Stimulated activated naive B cell treated with anti-CD40 and anti-IgM and Interleukin-4, amounts not matched to agents 10 μg/mL and 1 μg/mL and 100 μg/mL, for 72 hours (primary cell): ENCODE measurements around the gene GABPB1.

Source experiments
- ATAC-seq, 2 donors: fragments of 150-1000 bp; cut with Tn5 transposase; replicated peaks; 2 replicates each; pipeline ENCODE4 v1.10.0; 2021; ENCODE audit warnings: moderate library complexity in 1 of 2
- DNase-seq: peaks from one replicate; pipeline ENCODE4 v3.0.0; 2021
- H3K27ac Mint-ChIP-seq: one replicate; pipeline ENCODE4 v1.8.0; 2022; ENCODE audit warnings: mild to moderate bottlenecking, mixed read lengths
- H3K27me3 Mint-ChIP-seq, 2 donors: one replicate each; pipeline ENCODE4 v1.8.0; 2022; ENCODE audit warnings: mixed read lengths in 2 of 2
- H3K36me3 Mint-ChIP-seq, 2 donors: one replicate each; pipeline ENCODE4 v1.8.0; 2022; ENCODE audit warnings: mixed read lengths in 2 of 2, mild to moderate bottlenecking in 1 of 2
- H3K4me1 Mint-ChIP-seq, 2 donors: one replicate each; pipeline ENCODE4 v1.8.0; 2022; ENCODE audit warnings: mixed read lengths in 2 of 2, mild to moderate bottlenecking in 1 of 2
- H3K4me3 Mint-ChIP-seq, 2 donors: one replicate each; pipeline ENCODE4 v1.8.0; 2022; ENCODE audit warnings: mild to moderate bottlenecking in 2 of 2, mixed read lengths in 2 of 2, moderate library complexity in 1 of 2
- H3K9me3 Mint-ChIP-seq, 2 donors: one replicate each; pipeline ENCODE4 v1.8.0; 2022; ENCODE audit warnings: mixed read lengths in 2 of 2, mild to moderate bottlenecking in 1 of 2

The GABPB1 gene

GRCh38 chr15:50251638-50252182 lies 103.3 kb downstream of the GABPB1 start:
- DNase-seq (no peak), ATAC-seq (no peak)
- H3K9me3 Mint-ChIP-seq = no peaks in the 10 kb centered on the region
- H3K27ac Mint-ChIP-seq = no peak overlapping the region
- no peaks in the 10 kb centered on the region for H3K36me3 Mint-ChIP-seq
- H3K4me3 Mint-ChIP-seq = no peak overlapping the region
- H3K4me1 Mint-ChIP-seq = peaks cover 19 to 25% of the 10 kb centered on the region in 2 donors
- no peaks in the 10 kb centered on the region for H3K27me3 Mint-ChIP-seq

GRCh38 chr15:50250760-50251394 lies 104.1 kb downstream of the GABPB1 start:
- Mint-ChIP-seq H3K27me3 (no peaks in the 10 kb centered on the region), H3K36me3 (no peaks in the 10 kb centered on the region), H3K9me3 (no peaks in the 10 kb centered on the region), H3K4me3 (no peak overlapping the region), H3K4me1 (peaks cover 21 to 26% of the 10 kb centered on the region in 2 donors), H3K27ac (no peak overlapping the region)
- ATAC-seq = no peak
- DNase-seq = no peak

- H3K4me1 Mint-ChIP-seq = peaks cover 21 to 26% of the 10 kb centered on the region in 2 donors
- H3K36me3 Mint-ChIP-seq = no peaks in the 10 kb centered on the region
- ATAC-seq = no peak
- DNase-seq = no peak
- H3K27me3 Mint-ChIP-seq = no peaks in the 10 kb centered on the region
- no peaks in the 10 kb centered on the region for H3K9me3 Mint-ChIP-seq
- no peak overlapping the region for H3K27ac Mint-ChIP-seq
- no peak overlapping the region for H3K4me3 Mint-ChIP-seq
Observed at GRCh38 chr15:50249704-50250103, 105.3 kb downstream of the GABPB1 start.

GRCh38 chr15:50248994-50249582 lies 105.9 kb downstream of the GABPB1 start:
- no peaks in the 10 kb centered on the region for H3K36me3 Mint-ChIP-seq
- H3K4me1 Mint-ChIP-seq = peaks cover 21 to 26% of the 10 kb centered on the region in 2 donors
- peak overlapping the region; percentile 72 for H3K27ac Mint-ChIP-seq
- DNase-seq (no peak), ATAC-seq (peak in 1 of 2 donors; percentile 20)
- H3K9me3 Mint-ChIP-seq = no peaks in the 10 kb centered on the region
- H3K4me3 Mint-ChIP-seq = peak overlapping the region in 1 of 2 donors; percentile 19
- no peaks in the 10 kb centered on the region for H3K27me3 Mint-ChIP-seq

- H3K9me3 Mint-ChIP-seq = peaks cover 0 to 1% of the 10 kb centered on the region in 2 donors
- H3K4me3 Mint-ChIP-seq = peak overlapping the region; percentile 63 to 71
- no peaks in the 10 kb centered on the region for H3K27me3 Mint-ChIP-seq
- ATAC-seq (peak; percentile 96 to 98), DNase-seq (peak; percentile 50)
- peak overlapping the region; percentile 92 for H3K27ac Mint-ChIP-seq
- H3K4me1 Mint-ChIP-seq = peaks cover 21 to 26% of the 10 kb centered on the region in 2 donors
- H3K36me3 Mint-ChIP-seq = no peaks in the 10 kb centered on the region
Observed at GRCh38 chr15:50247819-50248655, 107.0 kb downstream of the GABPB1 start.

- Mint-ChIP-seq H3K9me3 (peaks cover 0 to 1% of the 10 kb centered on the region in 2 donors), H3K27me3 (no peaks in the 10 kb centered on the region), H3K4me1 (peaks cover 21 to 26% of the 10 kb centered on the region in 2 donors), H3K36me3 (no peaks in the 10 kb centered on the region), H3K4me3 (no peak overlapping the region), H3K27ac (no peak overlapping the region)
- ATAC-seq = no peak
- no peak for DNase-seq
Observed at GRCh38 chr15:50246631-50247030, 108.4 kb downstream of the GABPB1 start.

- Mint-ChIP-seq H3K36me3 (no peaks in the 10 kb centered on the region), H3K27ac (no peak overlapping the region), H3K4me1 (peaks cover 21 to 26% of the 10 kb centered on the region in 2 donors), H3K27me3 (no peaks in the 10 kb centered on the region), H3K9me3 (peaks cover 0 to 1% of the 10 kb centered on the region in 2 donors), H3K4me3 (no peak overlapping the region)
- DNase-seq (no peak), ATAC-seq (no peak)
Observed at GRCh38 chr15:50244959-50245624, 109.9 kb downstream of the GABPB1 start.

GRCh38 chr15:50244153-50244552 lies 110.8 kb downstream of the GABPB1 start:
- no peak overlapping the region for H3K4me3 Mint-ChIP-seq
- ATAC-seq (no peak), DNase-seq (no peak)
- no peak overlapping the region for H3K27ac Mint-ChIP-seq
- no peaks in the 10 kb centered on the region for H3K27me3 Mint-ChIP-seq
- peaks cover 0 to 1% of the 10 kb centered on the region in 2 donors for H3K9me3 Mint-ChIP-seq
- H3K36me3 Mint-ChIP-seq = no peaks in the 10 kb centered on the region
- peaks cover 19 to 23% of the 10 kb centered on the region in 2 donors for H3K4me1 Mint-ChIP-seq

GRCh38 chr15:50241684-50242450 lies 113.1 kb downstream of the GABPB1 start:
- no peaks in the 10 kb centered on the region for H3K36me3 Mint-ChIP-seq
- DNase-seq (no peak), ATAC-seq (peak; percentile 86 to 90)
- H3K4me1 Mint-ChIP-seq = peaks cover 3 to 4% of the 10 kb centered on the region in 2 donors
- no peaks in the 10 kb centered on the region for H3K27me3 Mint-ChIP-seq
- peaks cover 0 to 1% of the 10 kb centered on the region in 2 donors for H3K9me3 Mint-ChIP-seq
- H3K27ac Mint-ChIP-seq = peak overlapping the region; percentile 51
- no peak overlapping the region for H3K4me3 Mint-ChIP-seq

- ATAC-seq = no peak
- no peaks in the 10 kb centered on the region for H3K36me3 Mint-ChIP-seq
Observed at GRCh38 chr15:50238255-50238654, 116.7 kb downstream of the GABPB1 start.

GRCh38 chr15:50236433-50236832 lies 118.6 kb downstream of the GABPB1 start:
- Mint-ChIP-seq H3K27ac (no peak overlapping the region), H3K4me3 (no peak overlapping the region), H3K36me3 (no peaks in the 10 kb centered on the region), H3K4me1 (no peaks in the 10 kb centered on the region), H3K9me3 (no peaks in the 10 kb centered on the region), H3K27me3 (no peaks in the 10 kb centered on the region)
- ATAC-seq = no peak
- DNase-seq = no peak

More at GRCh38 chr15:50238255-50238654, 116.7 kb downstream of the GABPB1 start:
- no peak for DNase-seq
- Mint-ChIP-seq H3K9me3 (no peaks in the 10 kb centered on the region), H3K4me1 (no peaks in the 10 kb centered on the region), H3K27me3 (no peaks in the 10 kb centered on the region), H3K4me3 (no peak overlapping the region), H3K27ac (no peak overlapping the region)

GRCh38 chr15:50235794-50236193 lies 119.2 kb downstream of the GABPB1 start:
- no peak for DNase-seq
- H3K36me3 Mint-ChIP-seq = no peaks in the 10 kb centered on the region
- no peaks in the 10 kb centered on the region for H3K4me1 Mint-ChIP-seq

GRCh38 chr15:50234764-50235163 lies 120.2 kb downstream of the GABPB1 start:
- Mint-ChIP-seq H3K4me1 (no peaks in the 10 kb centered on the region), H3K9me3 (no peaks in the 10 kb centered on the region), H3K4me3 (no peak overlapping the region), H3K27ac (no peak overlapping the region), H3K36me3 (no peaks in the 10 kb centered on the region), H3K27me3 (no peaks in the 10 kb centered on the region)
- ATAC-seq (no peak), DNase-seq (no peak)

More at GRCh38 chr15:50235794-50236193, 119.2 kb downstream of the GABPB1 start:
- no peak for ATAC-seq
- no peak overlapping the region for H3K4me3 Mint-ChIP-seq
- H3K9me3 Mint-ChIP-seq = no peaks in the 10 kb centered on the region
- H3K27me3 Mint-ChIP-seq = no peaks in the 10 kb centered on the region
- no peak overlapping the region for H3K27ac Mint-ChIP-seq
